ENCODE data around the gene SDCCAG8.

DNA sequence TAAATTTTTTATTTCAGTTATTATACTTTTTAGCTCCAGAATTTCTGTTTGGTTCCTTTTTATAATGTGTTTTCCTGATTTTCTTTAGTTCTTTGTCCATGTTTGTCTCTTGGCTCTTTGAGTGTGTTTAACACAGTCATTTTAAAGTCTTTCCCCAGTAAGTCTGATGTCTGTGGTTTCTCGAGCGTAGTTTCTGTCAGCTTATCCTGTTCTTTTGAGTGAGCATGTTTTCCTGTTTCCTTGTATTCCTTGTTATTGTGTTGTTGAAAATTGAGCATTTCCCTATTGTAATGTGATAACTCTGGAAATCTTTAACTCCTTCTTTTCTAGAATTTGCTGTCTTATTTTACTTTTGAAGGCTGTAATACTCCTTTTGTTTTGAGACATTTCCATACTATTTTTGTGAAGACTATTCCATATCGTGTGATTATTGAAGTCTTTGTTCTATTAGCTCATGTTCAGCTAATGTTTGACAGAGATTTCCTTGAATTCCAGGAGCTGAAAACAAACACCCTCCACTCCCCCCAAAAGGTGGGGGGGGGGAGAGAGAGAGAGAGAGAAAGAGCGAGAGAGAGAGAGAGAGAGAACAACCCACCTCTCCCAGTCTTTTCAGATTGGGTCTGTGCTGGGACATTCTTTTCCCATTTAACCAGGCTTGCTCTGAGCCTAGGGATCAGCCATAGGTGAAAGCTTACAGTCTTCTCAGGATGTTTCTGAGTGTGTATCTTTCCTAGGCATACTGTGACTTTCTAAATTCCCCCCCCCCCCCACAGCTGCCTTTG lies 38.3 kb downstream of the SDCCAG8 start:
- TF ChIP-seq, protein P1, sequence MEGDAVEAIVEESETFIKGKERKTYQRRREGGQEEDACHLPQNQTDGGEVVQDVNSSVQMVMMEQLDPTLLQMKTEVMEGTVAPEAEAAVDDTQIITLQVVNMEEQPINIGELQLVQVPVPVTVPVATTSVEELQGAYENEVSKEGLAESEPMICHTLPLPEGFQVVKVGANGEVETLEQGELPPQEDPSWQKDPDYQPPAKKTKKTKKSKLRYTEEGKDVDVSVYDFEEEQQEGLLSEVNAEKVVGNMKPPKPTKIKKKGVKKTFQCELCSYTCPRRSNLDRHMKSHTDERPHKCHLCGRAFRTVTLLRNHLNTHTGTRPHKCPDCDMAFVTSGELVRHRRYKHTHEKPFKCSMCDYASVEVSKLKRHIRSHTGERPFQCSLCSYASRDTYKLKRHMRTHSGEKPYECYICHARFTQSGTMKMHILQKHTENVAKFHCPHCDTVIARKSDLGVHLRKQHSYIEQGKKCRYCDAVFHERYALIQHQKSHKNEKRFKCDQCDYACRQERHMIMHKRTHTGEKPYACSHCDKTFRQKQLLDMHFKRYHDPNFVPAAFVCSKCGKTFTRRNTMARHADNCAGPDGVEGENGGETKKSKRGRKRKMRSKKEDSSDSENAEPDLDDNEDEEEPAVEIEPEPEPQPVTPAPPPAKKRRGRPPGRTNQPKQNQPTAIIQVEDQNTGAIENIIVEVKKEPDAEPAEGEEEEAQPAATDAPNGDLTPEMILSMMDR (conservative IDR thresholded peaks at IDR 0.05): no peak
- no peak for TF ChIP-seq ZFX (IDR thresholded peaks at IDR 0.05)

Measured in C4-2B (cell line).